Temporal lobe (tissue), 2 donors: ENCODE measurements around the gene RDH12. TPM values are rescaled to one million over a fixed set of nuclear protein-coding genes. Genes with fewer than 3 reads are reported as not detected.

ENCODE experiments used
- small RNA-seq: library from RNA; depleted of rRNA; stranded (forward); fragments of <200 nt; gene quantifications from one replicate; pipeline ENCODE3, GENCODE V24; 2014; ENCODE audit warnings: low replicate concordance
- total RNA-seq: library from RNA; depleted of rRNA; stranded (reverse); fragments of >200 nt; gene quantifications from one replicate; pipeline ENCODE4 v1.2.3, GENCODE V29; 2014

RDH12 gene
- total RNA-seq, 1 donor from 2014 or later: 0.25 TPM

Small RNAs within 50 kb of the gene (small RNA-seq; reads per million reads assigned to genes)
- gene AL049779.3: not detected
- gene RN7SL369P: not detected
- not detected for gene RNA5SP386

Other genes with a start within 250 kb of the RDH12 start
- gene TMEM229B, start 213.2 kb upstream of the RDH12 start, total RNA-seq: 22.6 TPM
- 6.9 TPM for gene PLEKHH1, start 168.6 kb upstream of the RDH12 start, total RNA-seq
- 22.1 TPM for gene PIGH, start 101.6 kb upstream of the RDH12 start, total RNA-seq
- gene ARG2, start 82.0 kb upstream of the RDH12 start, total RNA-seq: 40.1 TPM
- gene VTI1B, start 27.3 kb upstream of the RDH12 start, total RNA-seq: 40.6 TPM
- 77.2 TPM for gene RDH11, start 6.1 kb upstream of the RDH12 start, total RNA-seq
- 21.4 TPM for gene ZFYVE26, start 114.7 kb downstream of the RDH12 start, total RNA-seq
- 4.4 TPM for gene RAD51B, start 117.9 kb downstream of the RDH12 start, total RNA-seq